ENCODE measurements around the gene PPARG.

The PPARG gene

DNA sequence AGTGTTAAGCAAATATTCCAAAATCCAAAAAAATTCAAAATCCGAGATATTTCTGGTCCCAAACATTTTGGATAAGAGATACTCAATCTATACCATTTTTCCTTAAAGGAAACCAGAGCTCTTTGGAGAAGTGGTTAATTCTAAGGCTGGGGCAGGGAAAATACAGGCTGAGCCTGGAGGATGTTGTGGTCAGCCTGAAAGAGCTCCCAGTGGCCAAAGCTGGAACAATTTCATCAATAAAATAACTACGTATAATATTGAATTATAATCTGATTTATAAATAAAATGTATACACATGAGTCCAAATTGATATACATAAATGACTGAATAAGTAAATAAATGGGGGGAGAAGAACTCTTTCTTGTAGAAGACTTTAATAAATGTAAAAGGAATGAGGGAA, 24.6 kb downstream of the PPARG start:
- no peak for DNase-seq

DNA sequence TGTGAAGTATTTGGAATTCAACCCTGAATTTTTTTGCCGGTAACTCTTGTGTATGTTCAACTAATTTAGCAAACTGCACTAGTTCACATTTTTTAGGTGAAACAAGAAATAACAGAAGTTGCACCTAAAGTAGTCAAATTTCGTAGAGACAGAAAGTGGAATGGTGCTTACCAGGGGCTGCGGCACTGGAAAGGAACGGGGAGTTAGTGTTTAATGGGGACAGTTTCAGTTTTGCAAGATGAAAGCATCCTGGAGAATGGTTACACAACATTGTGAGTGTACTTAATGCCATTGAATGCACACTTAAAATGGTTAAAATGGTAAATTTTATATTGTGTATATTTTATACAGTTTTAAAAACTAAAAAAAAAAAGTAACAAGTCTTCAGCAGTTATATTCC, 27.4 kb downstream of the PPARG start:
- no peak for DNase-seq

GRCh38 chr3:12316729-12317351, 28.0 kb downstream of the PPARG start:
- DNase-seq, result no peak

GRCh38 chr3:12317914-12318313, 29.0 kb downstream of the PPARG start:
- DNase-seq, result no peak

- DNase-seq, result no peak
Measured at GRCh38 chr3:12318758-12319621, 30.1 kb downstream of the PPARG start.

DNA sequence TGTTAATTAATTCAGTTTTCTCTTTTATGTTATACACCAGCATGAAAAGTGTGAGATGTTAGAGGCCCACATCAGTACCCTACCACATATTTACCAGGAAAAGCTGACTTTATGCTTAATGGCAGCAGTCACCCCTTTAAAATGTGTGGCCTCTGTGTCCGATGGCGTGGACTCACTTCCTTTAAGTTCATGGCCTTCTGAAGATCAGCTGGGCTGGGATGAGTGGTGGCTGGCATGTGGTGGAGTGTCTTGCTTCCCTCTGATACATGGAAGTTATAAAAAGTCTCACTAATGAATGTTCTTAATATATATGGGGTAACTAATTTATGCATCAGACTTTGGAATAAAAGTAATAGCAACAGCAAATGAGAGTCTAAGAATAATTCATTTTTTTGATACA, 32.1 kb downstream of the PPARG start:
- no peak for DNase-seq

DNA sequence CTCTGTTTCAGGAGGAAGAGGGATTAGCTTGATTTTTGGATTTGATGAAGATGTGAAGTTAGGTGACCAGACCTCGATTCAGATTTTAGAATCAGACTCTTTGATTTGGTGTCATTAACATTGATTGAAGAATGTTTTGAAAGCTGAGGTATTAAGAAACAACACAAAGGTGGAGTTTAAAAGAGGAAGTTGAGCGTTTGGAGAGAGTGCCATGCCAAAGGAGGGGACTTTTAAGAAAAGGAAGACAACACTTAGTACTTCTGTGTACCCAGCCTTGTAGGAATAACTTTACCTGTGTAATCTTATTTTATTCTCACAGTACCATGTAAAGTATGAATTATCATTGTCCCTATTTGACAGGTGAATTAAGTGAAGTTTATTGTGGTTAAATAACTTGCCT, 34.4 kb downstream of the PPARG start:
- DNase-seq, result no peak

DNA sequence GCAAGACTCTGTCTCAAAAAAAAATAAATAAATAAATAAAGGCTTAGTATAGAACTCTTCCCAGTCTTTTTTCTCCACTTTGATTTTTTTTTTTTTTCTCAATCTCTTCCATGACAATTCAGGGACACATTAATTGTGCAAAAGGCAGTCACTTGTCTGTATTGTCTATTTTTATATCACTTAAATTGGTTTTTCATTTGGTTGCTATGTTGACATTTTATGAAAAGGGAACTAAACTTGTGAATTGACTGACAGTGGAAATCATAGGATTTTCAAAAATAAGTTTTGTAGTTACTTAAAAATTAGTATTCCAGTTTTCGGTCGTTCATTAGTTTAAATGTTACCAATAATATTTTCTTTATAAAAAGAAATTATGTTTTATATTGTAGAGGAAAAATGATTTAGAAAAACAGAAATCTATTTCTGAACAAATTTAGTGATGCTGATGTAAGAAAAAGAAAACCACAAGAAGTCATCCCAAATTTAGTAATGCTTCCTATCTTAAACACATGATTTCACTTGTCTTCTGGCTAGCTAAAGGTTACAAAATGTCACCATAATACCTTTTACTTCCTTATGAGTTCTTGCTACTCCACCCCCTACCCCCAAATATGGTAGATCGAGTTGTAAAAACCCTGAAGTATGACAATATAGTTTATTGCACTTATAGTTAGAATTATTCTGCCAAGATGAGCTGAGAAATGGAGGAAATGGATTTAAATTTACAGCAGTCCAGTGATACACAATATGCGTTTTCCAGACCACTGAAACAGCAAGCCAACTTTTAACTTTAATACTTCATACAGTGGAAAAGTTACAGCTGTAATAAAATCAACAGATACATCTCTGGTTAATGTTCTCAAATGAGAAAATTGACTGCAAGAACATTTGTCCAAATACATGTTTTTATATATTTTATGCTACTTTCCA, 37.0 kb downstream of the PPARG start:
- no peak for DNase-seq

DNA sequence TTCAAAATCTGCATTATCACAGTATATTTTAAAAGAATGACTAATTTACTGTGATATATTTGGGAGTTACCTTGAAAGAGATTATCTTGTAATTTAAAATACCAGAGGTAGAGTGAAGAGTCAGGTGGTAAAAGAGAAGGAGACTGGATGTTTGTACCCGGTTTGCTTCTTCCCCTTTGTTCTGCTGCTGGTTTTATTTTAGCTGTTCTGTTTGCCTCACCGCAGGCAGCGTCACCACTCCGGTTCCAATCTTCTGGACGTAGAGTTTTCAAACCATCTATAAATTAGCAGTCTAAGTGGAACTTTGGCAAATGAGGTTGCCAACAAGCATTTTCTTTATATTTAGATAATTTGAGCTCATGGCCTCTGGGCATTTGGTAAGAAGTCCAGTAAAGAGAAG, 38.2 kb downstream of the PPARG start:
- no peak for DNase-seq

DNA sequence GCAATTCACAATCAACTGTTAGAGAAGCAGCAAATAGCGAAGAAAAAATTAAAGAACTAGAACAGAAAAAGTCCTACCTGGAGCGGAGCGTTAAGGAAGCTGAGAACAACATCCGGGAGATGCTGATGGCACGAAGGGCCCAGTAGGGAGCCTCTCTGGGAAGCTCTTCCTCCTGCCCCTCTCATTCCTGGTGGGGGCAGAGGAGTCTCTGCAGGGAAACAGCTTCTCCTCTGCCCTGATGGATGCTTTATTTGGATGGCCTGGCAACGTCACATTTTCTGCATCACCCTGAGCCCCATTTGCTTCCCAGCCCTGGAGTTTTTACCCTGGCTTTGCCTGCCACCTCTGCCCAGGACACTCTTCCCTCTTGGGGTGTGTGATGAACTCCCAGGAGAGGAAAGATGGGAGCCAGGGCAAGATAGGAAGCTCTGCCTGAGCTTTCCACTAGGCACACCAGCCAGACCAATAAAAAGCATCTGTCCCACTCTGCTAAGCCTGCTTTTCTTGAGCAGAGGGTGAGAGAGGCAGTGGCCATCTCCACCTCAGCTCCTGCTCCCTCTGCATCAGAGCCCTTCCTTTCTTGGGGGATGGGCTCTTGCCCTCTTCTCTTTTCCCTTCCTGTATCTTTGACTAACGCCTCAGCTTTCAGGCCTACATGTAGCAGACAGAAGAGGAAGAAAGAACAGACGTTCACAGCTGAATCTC, 39.4 kb downstream of the PPARG start:
- DNase-seq, result no peak

DNA sequence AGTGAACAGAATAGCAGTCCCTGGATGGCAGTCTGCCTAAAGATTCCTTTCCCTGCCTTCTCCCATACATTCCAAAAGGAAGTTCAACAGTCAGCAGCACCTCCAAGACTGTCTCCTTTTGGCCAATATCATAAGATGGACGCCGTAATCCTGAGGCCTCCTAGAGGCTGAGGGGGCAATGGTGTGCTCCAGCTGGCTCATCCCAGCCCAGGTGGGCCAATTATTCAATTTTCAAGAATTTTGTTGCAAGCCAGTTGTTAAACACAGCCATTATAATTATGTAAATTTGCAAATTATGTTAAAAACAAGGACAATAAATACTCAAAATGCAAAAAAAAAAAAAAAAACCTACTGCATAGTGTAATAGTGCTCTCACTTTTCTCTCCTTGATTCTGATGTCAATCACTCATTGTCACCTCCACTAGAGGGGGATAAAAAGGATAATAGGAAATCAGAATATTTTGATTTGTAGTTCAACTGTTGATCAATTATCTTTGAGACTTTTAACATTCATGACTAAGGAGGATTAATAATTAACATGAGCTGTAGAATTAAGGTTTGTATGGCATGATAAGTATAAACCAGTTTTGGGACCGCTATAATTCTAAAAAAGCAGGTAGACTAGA, 40.1 kb downstream of the PPARG start:
- DNase-seq, result no peak

DNA sequence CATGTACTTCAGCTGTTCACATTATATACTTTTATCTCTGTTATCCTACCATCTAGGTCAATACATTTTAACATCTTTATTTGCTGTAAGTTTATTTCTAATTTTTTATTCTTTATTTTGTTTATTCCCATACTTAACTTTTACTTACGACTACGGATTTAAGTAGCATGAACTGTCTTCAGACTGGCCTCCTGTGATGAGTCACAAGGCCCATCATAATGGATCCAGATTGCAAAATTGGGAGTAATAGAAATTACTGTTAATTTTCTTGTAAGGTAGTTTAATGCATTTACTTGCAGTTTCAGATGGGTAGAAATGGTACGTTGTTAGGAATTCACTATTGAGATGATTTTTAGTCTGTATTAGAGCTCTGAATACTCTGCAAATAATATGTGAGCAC, 45.9 kb downstream of the PPARG start:
- DNase-seq, result no peak

GRCh38 chr3:12335421-12335820, 46.6 kb downstream of the PPARG start:
- DNase-seq, result no peak

DNA sequence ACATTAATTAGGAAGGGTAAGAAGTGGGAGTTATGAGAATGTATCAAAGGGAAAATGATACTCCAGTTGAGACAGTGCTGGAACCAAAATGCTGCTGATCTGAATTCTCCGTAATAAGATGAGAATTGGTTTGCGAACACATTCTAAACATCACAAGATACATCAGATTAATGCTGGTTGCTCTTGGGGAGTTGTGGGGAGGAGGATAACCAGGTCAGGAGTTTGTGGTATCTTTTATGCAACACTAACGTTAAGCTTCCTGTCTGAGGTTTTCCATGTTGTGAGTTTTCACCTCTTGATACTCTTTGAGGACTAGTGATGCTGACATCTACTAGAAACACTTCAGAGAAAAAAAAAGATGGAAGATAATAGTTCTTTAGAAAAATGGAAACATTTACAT, 47.2 kb downstream of the PPARG start:
- DNase-seq, result no peak

GRCh38 chr3:12338595-12339546, 50.0 kb downstream of the PPARG start:
- no peak for DNase-seq

DNA sequence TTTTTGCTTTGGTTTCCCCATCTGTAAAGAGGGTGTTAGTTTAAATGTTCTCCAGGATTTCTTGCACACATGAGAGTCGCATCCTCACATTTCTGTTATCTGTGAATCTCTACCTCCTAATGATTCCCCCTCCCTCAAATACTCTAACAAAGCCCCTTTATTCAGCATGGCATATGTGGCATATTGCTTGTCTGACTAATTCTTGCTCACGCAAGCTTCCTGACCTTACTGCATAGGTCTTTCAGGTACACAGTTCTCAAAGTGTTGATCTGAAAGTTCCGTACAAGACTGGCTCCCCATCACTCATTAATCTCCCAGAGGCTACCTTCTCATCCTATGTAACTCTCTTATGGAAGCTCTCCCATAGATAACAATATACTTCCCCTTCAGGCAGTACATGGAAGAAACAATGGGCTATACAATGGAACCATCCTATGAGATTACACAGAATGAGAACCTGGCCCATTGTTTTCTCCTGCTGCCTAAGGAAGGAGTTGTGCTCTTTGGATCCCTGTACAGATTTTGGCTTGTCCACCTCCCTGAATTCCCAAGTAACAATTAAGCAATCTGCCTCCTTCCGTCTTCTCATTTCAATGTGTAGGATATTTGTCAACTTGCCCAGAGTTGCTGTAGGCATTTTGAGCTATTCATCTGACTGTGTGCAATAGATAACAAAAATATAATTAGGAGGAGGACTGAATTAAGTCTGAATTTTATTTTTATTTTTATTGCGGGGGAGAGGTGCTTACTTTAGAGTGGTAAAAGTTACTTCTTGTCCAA, 51.0 kb downstream of the PPARG start:
- no peak for DNase-seq

- DNase-seq, result no peak
Measured at GRCh38 chr3:12340506-12340905, 51.6 kb downstream of the PPARG start.

GRCh38 chr3:12342151-12342550, 53.3 kb downstream of the PPARG start:
- DNase-seq, result no peak

DNA sequence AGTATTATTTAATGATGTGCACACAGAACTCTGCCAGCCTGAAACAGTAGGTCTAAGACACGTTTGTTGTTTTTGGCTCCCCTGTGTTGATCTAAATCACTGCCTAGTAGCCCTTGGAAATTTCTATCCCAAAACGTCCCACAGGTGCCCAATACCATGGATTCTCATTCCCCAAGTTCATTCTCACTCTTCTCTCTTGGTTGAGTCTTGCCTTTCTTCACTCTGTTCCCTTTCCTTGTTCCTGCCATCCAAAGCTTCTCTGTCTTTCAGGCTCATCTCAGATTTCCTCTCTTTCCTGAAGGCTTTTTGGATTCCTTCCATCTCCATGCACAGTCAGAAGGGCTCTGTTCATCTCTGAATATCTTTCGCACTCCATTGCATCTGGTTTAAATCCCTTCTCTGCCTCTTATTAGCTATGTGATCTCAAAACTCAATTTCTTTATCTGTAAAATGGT, 54.2 kb downstream of the PPARG start:
- no peak for DNase-seq

- DNase-seq, result peak; percentile 16
Measured at GRCh38 chr3:12345141-12345561, 56.3 kb downstream of the PPARG start.

Measured in fibroblast of skin of back (primary cell).